A549 (cell line): Measurements from ENCODE around the gene ANKEF1. TPM values are rescaled to one million over a fixed set of nuclear protein-coding genes. Genes with fewer than 3 reads are reported as not detected.

Source experiments
- ATAC-seq, 2 experiments: fragments of 200-7000 bp in 1 of 2; fragments of >200 bp in 1 of 2; cut with Nextera tagmentation in 1 of 2; cut with Tn5 transposase in 1 of 2; 3 replicates each; pipeline versions ENCODE4 v1.8.0 to v1.9.1; 2018 to 2020; ENCODE audit warnings: mild to moderate bottlenecking in 1 of 2, moderate library complexity in 1 of 2
- CTCF ChIA-PET: fragments of 300-600 bp; sonication (Branson Sonifier 250); formaldehyde crosslinking; extraction: SDS; loops from one replicate; lab custom pipeline; 2021; ENCODE audit warnings: antibody characterized with exemption, inconsistent platforms; lab: Yijun Ruan, JAX
- POLR2A ChIA-PET: fragments of 350-600 bp; formaldehyde crosslinking; extraction: SDS; loops from one replicate; lab custom pipeline; 2021; ENCODE audit warnings: antibody characterized with exemption, inconsistent platforms; lab: Yijun Ruan, JAX
- DNase-seq, 2 experiments: peaks; one replicate each; pipeline versions ENCODE4 v3.0.0 to v3.0.0-alpha.2; 2011 to 2016; ENCODE audit warnings: low read depth in 1 of 2, low spot score in 1 of 2
- FAIRE-seq: peaks from 2 replicates; lab custom pipeline; 2011; peaks lifted over from hg19 to GRCh38; lab: Jason Lieb, UNC
- H3K27ac ChIP-seq, 2 experiments: fragments of >200 bp; sonication (Bioruptor Twin); formaldehyde crosslinking; 3 replicates each; pipeline ENCODE4 v1.5.1; 2016 to 2017
- H3K4me1 ChIP-seq: fragments of >200 bp; sonication (Bioruptor Twin); formaldehyde crosslinking; 3 replicates; pipeline ENCODE4 v1.6.1; 2016
- H3K4me2 ChIP-seq: fragments of >200 bp; sonication (Bioruptor Twin); formaldehyde crosslinking; 3 replicates; pipeline ENCODE4 v1.6.1; 2016
- H3K4me3 ChIP-seq: fragments of >200 bp; sonication (Bioruptor Twin); formaldehyde crosslinking; 3 replicates; pipeline ENCODE4 v1.5.1; 2016
- H3K9me3 ChIP-seq: fragments of >200 bp; sonication (Bioruptor Twin); formaldehyde crosslinking; 3 replicates; pipeline ENCODE4 v1.6.1; 2016
- CHD2 ChIP-seq: fragments of 150-350 bp; IDR thresholded peaks from 2 replicates; pipeline ENCODE4 v1.6.1; 2014; ENCODE audit warnings: low read length; ENCODE audit not compliant: partially characterized antibody
- EHF ChIP-seq: fragments of 250-450 bp; sonication (Bioruptor Pico); IDR thresholded peaks from 2 replicates; pipeline ENCODE4 v1.5.0; 2020; ENCODE audit warnings: mild to moderate bottlenecking
- ELK1 ChIP-seq: fragments of 150-350 bp; IDR thresholded peaks from 2 replicates; pipeline ENCODE4 v1.6.1; 2014; ENCODE audit warnings: low read depth, mild to moderate bottlenecking, low read length
- EP300 ChIP-seq, 2 experiments: fragments of >200 bp; sonication (Bioruptor Twin); formaldehyde crosslinking; IDR thresholded peaks; 2 replicates in 1 of 2; 3 replicates in 1 of 2; pipeline ENCODE4 v1.6.1; 2016 to 2017
- ESRRA ChIP-seq: fragments of 150-350 bp; IDR thresholded peaks from 2 replicates; pipeline ENCODE4 v1.6.1; 2014; ENCODE audit warnings: mild to moderate bottlenecking, low read length, borderline replicate concordance
- FOXS1 ChIP-seq: fragments of 250-450 bp; sonication (Bioruptor Pico); IDR thresholded peaks from 2 replicates; pipeline ENCODE4 v1.5.0; 2020; ENCODE audit warnings: mild to moderate bottlenecking, moderate library complexity
- HEYL ChIP-seq: fragments of 250-450 bp; sonication (Bioruptor Pico); IDR thresholded peaks from 2 replicates; pipeline ENCODE4 v1.8.0; 2021; ENCODE audit warnings: mild to moderate bottlenecking, moderate library complexity
- JUN ChIP-seq, 2 experiments: fragments of >200 bp; sonication (Bioruptor Twin); formaldehyde crosslinking; IDR thresholded peaks; 2 replicates in 1 of 2; 3 replicates in 1 of 2; pipeline ENCODE4 v1.6.1; 2016 to 2017
- JUNB ChIP-seq: fragments of >200 bp; sonication (Bioruptor Twin); formaldehyde crosslinking; IDR thresholded peaks from 2 replicates; pipeline ENCODE4 v1.6.1; 2016
- MAFK ChIP-seq: fragments of 450-650 bp; IDR thresholded peaks from 2 replicates; pipeline ENCODE4 v1.6.1; 2014; ENCODE audit not compliant: partially characterized antibody
- MYC ChIP-seq: IDR thresholded peaks from 2 replicates; pipeline ENCODE4 v1.6.1; 2012; ENCODE audit warnings: mild to moderate bottlenecking, inconsistent platforms, low read length, improper control_type of control experiment, borderline replicate concordance
- NR3C1 ChIP-seq: fragments of >200 bp; sonication (Bioruptor Twin); formaldehyde crosslinking; IDR thresholded peaks from 3 replicates; pipeline ENCODE4 v1.6.1; 2017
- RAD21 ChIP-seq, 2 experiments: fragments of >200 bp in 1 of 2; sonication (Bioruptor Twin) in 1 of 2; formaldehyde crosslinking in 1 of 2; IDR thresholded peaks in 1 of 2; conservative IDR thresholded peaks in 1 of 2; 2 replicates in 1 of 2; 3 replicates in 1 of 2; pipeline ENCODE4 v1.6.1; 2012 to 2018; ENCODE audit warnings: inconsistent platforms in 1 of 2
- RARB ChIP-seq: fragments of 250-450 bp; sonication (Bioruptor Pico); IDR thresholded peaks from 2 replicates; pipeline ENCODE4 v1.8.0; 2021; ENCODE audit warnings: mild to moderate bottlenecking, moderate library complexity
- RFX5 ChIP-seq: fragments of 450-650 bp; IDR thresholded peaks from 2 replicates; pipeline ENCODE4 v1.7.1; 2014; ENCODE audit warnings: antibody characterized with exemption, mild to moderate bottlenecking, moderate library complexity
- SMC3 ChIP-seq: fragments of >200 bp; sonication (Bioruptor Twin); formaldehyde crosslinking; IDR thresholded peaks from 3 replicates; pipeline ENCODE4 v1.6.1; 2018; ENCODE audit warnings: inconsistent platforms
- SREBF2 ChIP-seq: fragments of 450-650 bp; IDR thresholded peaks from 2 replicates; pipeline ENCODE4 v1.6.1; 2014; ENCODE audit warnings: mild to moderate bottlenecking, moderate library complexity
- TFCP2L1 ChIP-seq: fragments of 250-450 bp; sonication (Bioruptor Pico); IDR thresholded peaks from 2 replicates; pipeline ENCODE4 v1.5.0; 2021; ENCODE audit warnings: mild to moderate bottlenecking
- USF2 ChIP-seq: fragments of 450-650 bp; IDR thresholded peaks from 2 replicates; pipeline ENCODE4 v1.6.1; 2014; ENCODE audit warnings: antibody characterized with exemption
- ZC3H11A ChIP-seq: fragments of 450-650 bp; IDR thresholded peaks from 2 replicates; pipeline ENCODE4 v1.6.1; 2014; ENCODE audit warnings: antibody characterized with exemption, mild to moderate bottlenecking
- ZFP36 ChIP-seq: fragments of 450-650 bp; IDR thresholded peaks from 2 replicates; pipeline ENCODE4 v1.6.1; 2014; ENCODE audit warnings: borderline replicate concordance; ENCODE audit not compliant: partially characterized antibody
- WGBS: methylation state at CpG from one replicate; pipeline ENCODE4 v1.1.6; 2017; ENCODE audit errors: missing lambda C conversion rate; 5-methylcytosine and 5-hydroxymethylcytosine counted together
- polyA plus RNA-seq, 4 experiments: library from polyadenylated mRNA; depleted of rRNA in 3 of 4; stranded (reverse); fragments of >200 nt; fragmentation: RNase III in 1 of 4; extraction: RNeasy Plus Mini Kit Qiagen cat#74134 plus additional on column Dnase treatment in 1 of 4; gene quantifications; 2 replicates in 3 of 4; 3 replicates in 1 of 4; pipeline ENCODE4 v1.2.3, GENCODE V29; 2011 to 2017
- TF ChIP-seq, protein P1 (sequence below): fragments of >200 bp; sonication (Bioruptor Twin); formaldehyde crosslinking; IDR thresholded peaks from 3 replicates; pipeline ENCODE4 v1.5.1; 2016
- TF ChIP-seq, protein P2 (sequence below): IDR thresholded peaks from 2 replicates; pipeline ENCODE4 v1.6.1; 2012; ENCODE audit warnings: low read depth, borderline replicate concordance
- TF ChIP-seq, protein P3 (sequence below): fragments of >200 bp; sonication (Bioruptor Twin); formaldehyde crosslinking; IDR thresholded peaks from 3 replicates; pipeline ENCODE4 v1.6.1; 2016

The ANKEF1 gene
- polyA plus RNA-seq, 2 of the 4 experiments (the other 2 are of a cell fraction) = 11.5 to 21.2 TPM

- H3K27ac ChIP-seq = peak overlapping the region in 1 of 2 experiments; percentile 9; a peak in 1 of 6 replicates
- peak; percentile 42 to 53 for DNase-seq
- no peak for FAIRE-seq
- ATAC-seq = peak; percentile 94 to 97
- no peaks in the 10 kb centered on the region for H3K9me3 ChIP-seq
- TF ChIP-seq NR3C1 (no peak), RAD21 (conservative IDR thresholded peaks at IDR 0.05 in 1 of 2, IDR thresholded peaks at IDR 0.05 in 1 of 2) (peak; percentile 25 to 28; a peak in 1 of 5 replicates), MAFK (no peak), JUNB (no peak), JUN (IDR thresholded peaks at IDR 0.05) (no peak), ZC3H11A (no peak), FOXS1 (CRISPR knock-in tag) (no peak), MYC (no peak), HEYL (CRISPR knock-in tag) (no peak), CHD2 (no peak), RFX5 (no peak), EP300 (IDR thresholded peaks at IDR 0.05) (no peak), TFCP2L1 (no peak), ESRRA (no peak), ZFP36 (no peak), EHF (CRISPR knock-in tag) (no peak), USF2 (no peak), SMC3 (0 out of 3 replicates have a peak, but pooled peaks have one; percentile 21), SREBF2 (no peak), RARB (CRISPR knock-in tag) (no peak)
- TF ChIP-seq, protein P1, sequence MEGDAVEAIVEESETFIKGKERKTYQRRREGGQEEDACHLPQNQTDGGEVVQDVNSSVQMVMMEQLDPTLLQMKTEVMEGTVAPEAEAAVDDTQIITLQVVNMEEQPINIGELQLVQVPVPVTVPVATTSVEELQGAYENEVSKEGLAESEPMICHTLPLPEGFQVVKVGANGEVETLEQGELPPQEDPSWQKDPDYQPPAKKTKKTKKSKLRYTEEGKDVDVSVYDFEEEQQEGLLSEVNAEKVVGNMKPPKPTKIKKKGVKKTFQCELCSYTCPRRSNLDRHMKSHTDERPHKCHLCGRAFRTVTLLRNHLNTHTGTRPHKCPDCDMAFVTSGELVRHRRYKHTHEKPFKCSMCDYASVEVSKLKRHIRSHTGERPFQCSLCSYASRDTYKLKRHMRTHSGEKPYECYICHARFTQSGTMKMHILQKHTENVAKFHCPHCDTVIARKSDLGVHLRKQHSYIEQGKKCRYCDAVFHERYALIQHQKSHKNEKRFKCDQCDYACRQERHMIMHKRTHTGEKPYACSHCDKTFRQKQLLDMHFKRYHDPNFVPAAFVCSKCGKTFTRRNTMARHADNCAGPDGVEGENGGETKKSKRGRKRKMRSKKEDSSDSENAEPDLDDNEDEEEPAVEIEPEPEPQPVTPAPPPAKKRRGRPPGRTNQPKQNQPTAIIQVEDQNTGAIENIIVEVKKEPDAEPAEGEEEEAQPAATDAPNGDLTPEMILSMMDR = peak; percentile 32; the same call in 2 of the 3 replicates
- TF ChIP-seq, protein P2, sequence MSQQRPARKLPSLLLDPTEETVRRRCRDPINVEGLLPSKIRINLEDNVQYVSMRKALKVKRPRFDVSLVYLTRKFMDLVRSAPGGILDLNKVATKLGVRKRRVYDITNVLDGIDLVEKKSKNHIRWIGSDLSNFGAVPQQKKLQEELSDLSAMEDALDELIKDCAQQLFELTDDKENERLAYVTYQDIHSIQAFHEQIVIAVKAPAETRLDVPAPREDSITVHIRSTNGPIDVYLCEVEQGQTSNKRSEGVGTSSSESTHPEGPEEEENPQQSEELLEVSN = no peak
- H3K4me3 ChIP-seq = no peak overlapping the region
- 50% methylated on average over 4 of the region's 4 CpGs for WGBS
- H3K4me1 ChIP-seq = no peaks in the 10 kb centered on the region
- ChIA-PET CTCF (interaction anchor here (0.9 to 2.6 kb wide), 12 partner anchors 9 to 430 kb away, joined by 3 to 13 read pairs (median 4); no protein-coding TSS in a partner anchor), POLR2A (interaction anchor here (1.5 kb wide), 1 partner anchor 13 kb away, joined by 5 read pairs; the partner anchor contains the start of gene ANKEF1)
- no peak overlapping the region for H3K4me2 ChIP-seq
Observed at GRCh38 chr20:10047427-10047826, 12.6 kb downstream of the ANKEF1 start.

DNA sequence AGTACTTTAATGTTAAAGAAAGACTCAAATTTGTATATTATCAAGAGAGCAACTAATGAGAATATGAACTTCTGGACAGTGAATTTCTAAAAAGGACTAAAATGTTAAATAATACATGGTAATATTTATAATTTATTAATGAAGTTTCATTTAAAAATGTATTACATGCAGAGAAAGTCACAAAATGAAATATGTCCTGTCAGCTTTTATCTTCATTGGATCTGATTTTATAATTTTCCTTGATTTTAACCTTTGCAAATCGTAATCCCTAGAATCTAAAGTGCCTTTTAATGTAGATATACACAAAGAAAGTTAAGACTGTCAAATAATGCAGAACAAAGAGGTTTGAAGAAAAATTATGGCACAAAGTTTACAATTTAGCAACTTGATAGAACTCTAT lies 16.4 kb downstream of the ANKEF1 start:
- DNase-seq = no peak
- peak; percentile 75 for TF ChIP-seq MAFK
- TF ChIP-seq ELK1 = no peak
- TF ChIP-seq, protein P3, sequence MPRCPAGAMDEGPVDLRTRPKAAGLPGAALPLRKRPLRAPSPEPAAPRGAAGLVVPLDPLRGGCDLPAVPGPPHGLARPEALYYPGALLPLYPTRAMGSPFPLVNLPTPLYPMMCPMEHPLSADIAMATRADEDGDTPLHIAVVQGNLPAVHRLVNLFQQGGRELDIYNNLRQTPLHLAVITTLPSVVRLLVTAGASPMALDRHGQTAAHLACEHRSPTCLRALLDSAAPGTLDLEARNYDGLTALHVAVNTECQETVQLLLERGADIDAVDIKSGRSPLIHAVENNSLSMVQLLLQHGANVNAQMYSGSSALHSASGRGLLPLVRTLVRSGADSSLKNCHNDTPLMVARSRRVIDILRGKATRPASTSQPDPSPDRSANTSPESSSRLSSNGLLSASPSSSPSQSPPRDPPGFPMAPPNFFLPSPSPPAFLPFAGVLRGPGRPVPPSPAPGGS = no peak
- Histone ChIP-seq H3K4me2 (no peak overlapping the region), H3K4me1 (no peaks in the 10 kb centered on the region), H3K9me3 (no peaks in the 10 kb centered on the region), H3K4me3 (no peak overlapping the region), H3K27ac (no peak overlapping the region)
- no peak for FAIRE-seq
- no peak for ATAC-seq
- CTCF ChIA-PET = interaction anchor here (1.2 to 1.4 kb wide), 2 partner anchors 19 to 21 kb away, joined by 3 to 4 read pairs; no protein-coding TSS in a partner anchor
- WGBS = 89% methylated on average over 1 of the region's 1 CpG
- POLR2A ChIA-PET = no interaction called here
